Activated CD8-positive, alpha-beta memory T cell treated with anti-CD3 and anti-CD28 coated beads for 4 hours (primary cell): ENCODE data around the gene R3HDML.

Experiments
- DNase-seq, 2 donors: peaks; one replicate each; pipeline ENCODE4 v3.0.0-alpha.2; 2020; ENCODE audit warnings: low read depth in 2 of 2

Gene R3HDML

DNA sequence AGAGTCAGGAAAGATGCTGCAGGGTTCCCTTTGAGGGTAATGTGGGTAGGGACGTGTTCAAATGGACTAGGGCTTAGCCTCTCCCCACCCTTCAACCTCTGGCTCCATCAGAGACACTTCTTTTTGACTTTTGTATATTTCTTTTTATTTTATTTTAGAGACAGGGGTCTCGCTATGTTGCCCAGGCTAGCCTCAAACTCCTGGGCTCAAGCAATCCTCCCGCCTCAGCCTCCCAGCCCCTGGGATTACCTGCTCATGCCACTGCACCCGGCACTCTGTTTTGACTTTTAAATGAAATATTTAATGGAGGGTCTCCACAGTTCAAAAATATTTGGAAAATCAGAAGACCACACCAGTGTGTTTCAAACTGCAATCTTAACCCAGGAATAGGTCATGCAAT is 27.2 kb downstream of the R3HDML start:
- DNase-seq: no peak

DNA sequence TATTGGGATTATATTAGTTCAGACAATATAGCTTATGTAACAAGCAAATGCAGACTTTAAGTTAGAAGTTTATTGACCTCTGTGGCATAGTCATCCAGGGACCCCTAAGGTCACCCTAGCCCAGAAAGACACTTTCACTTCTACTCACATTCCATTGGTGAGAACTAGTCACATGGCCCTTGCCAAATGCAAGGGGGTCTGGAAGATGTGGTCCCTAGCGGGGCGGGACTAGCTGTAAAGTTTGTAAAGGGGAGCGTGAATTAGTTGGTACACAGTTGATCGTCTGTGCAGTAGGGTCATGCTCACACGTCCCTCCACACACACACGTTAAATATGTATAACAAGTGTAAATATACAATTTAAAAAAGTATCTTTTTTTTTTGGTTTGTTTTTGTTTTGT is 27.9 kb downstream of the R3HDML start:
- no peak for DNase-seq

DNA sequence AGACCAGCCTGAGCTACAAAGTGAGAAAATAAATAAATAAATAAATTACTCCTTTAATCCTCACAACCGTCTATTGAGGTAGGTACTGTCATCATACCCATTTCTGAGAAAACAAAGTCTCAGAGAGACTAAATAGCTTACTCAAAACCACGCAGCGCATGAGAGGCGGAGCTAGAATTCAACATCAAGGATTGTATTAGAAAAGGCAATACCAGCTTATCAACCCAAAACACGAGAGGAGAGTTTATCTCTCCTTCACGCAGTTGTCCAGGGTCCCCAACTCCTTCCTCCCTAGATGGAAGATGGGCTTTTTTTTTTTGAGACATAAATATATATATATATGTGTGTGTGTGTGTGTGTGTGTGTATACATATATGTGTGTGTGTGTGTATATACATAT is 30.9 kb downstream of the R3HDML start:
- no peak for DNase-seq

DNA sequence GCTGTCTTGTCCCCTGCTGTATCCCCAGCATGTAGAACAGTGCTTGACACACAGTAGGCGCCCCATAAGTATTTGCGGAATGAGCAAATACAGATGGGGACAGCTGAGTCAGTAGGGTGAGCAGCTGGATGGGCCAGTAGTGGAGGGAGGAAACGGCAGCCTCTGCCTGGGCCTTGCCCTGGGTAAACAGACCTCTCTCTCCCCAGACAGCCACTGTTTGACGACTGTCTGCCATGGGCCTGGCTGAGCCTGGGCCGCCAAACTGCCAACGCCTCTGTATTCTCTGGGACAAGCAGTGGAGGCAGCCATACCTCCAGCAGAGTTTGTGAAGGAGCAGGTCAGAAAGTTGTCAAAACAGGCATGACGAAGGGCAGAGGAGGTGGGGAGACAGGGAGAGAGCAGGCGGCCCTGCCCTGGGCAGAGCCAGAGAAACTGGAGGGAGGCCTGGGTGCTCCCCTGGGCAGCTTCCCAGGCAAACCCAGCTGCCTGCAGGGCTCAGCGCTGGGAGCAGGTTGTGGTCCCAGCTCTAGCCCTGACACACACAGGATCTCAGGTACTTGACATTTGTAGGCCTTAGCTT is 33.9 kb downstream of the R3HDML start:
- no peak for DNase-seq

DNA sequence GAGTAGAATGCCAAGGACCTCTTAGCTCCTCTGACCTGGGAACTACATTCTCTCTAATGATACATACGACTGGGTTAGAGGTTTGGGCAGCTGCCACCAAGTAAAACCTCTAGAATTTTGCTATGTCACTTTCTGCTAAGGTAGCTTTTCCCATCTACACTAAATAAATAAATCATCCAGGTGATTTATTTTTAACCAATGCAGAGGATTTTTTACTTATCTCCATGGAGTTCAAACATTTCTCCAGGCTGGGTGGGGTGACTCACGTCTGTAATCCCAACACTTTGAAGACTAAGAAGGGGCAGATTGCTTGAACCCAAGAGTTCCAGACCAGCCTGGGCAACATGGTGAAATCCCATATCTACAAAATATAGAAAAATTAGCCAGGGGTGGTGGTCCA is 45.8 kb downstream of the R3HDML start:
- no peak for DNase-seq

DNA sequence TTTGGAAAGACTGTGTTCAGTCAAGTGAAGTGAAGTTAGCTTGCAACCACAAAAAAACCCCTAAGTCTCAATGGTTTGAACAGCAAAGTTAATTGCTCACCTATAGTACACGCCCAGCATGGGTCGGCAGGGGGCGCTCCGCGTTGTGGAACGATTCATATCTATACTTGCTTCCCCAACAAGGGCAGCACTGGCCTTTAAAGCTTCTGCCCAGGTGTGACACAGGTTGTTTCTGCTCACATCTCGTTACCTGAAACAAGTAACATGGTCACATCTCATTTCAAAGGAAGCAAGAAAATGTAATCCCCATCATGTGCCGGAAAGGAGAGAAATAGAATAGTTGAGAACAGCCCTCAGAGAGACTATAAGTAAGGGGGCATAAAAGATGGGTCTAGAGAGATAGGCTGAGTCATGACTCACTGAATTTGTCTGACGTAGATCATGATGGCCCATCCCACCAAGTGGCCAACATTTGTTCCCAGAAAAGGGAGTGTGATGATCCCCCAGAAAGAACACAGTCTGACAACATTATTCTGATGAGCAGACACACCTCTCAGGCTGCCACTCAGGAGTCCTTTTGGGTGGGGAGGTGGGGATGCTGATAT is 47.7 kb downstream of the R3HDML start:
- DNase-seq: peak; percentile 67 to 72

DNA sequence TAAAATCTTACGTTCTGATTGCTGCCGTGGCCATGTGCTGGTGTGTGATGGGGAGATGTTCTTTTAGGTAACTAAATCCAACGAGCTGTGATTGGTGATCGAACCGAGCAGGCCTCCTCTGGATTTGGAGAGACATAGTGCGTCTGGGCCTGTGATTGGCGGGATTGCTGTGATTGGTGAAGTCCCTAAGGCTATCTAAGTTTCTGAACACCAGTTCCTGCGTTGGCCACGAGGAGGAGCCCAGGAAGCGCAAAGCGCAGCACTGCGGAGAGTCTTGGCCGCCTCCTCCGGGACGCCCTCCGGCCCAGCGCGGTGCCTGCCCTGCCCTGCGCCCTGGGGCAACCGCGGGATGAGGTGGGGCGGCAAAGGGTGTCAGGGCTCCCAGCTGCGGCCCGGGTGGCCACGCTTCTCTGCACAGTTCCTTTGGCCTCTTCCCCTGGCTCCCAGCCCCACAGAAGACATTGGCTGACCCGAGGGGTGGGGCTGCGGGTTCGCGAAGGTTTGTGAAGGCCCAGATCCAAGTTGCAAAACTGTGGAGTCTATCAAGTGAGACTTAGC is 51.7 kb downstream of the R3HDML start:
- DNase-seq: peak; percentile 21 to 36

DNA sequence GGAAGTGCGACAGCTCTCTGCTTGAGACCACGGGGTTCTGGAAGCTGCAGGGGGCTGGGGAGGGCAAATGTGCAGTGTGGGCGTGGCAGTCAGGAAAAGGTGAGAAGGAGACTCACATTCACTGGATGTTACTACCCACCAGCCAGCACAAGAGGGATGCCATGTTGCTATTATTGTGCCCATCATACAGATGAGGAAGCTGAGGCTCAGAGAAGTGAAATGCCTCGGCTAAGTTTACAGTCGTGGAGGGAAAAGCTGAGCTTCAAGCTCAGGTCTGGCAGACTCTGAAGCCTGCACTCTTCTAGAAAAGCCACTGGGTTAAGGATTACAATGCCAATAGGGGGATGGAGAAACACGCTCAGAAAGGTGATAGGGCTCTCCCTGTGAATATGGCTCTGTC is 53.0 kb downstream of the R3HDML start:
- DNase-seq: no peak

DNA sequence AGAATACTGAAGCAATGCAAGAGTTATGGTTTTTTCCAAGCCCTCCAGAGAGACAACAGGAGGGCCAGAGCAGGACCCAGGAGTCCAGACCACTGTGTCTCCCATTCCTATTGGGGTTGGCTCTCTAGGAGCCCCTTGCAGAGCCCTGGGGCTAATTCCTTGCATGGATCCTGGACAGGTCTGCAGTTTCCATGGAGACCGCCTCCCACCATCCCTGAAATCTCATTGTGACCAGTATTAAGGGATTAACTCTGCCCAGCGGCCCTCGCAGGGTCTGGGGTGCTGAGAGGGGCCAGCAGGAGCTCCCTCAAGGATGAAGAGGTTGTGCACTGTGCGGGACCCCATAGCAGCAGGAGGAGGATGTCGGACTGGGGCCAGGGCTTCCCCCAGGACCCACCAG is 53.4 kb downstream of the R3HDML start:
- no peak for DNase-seq

DNA sequence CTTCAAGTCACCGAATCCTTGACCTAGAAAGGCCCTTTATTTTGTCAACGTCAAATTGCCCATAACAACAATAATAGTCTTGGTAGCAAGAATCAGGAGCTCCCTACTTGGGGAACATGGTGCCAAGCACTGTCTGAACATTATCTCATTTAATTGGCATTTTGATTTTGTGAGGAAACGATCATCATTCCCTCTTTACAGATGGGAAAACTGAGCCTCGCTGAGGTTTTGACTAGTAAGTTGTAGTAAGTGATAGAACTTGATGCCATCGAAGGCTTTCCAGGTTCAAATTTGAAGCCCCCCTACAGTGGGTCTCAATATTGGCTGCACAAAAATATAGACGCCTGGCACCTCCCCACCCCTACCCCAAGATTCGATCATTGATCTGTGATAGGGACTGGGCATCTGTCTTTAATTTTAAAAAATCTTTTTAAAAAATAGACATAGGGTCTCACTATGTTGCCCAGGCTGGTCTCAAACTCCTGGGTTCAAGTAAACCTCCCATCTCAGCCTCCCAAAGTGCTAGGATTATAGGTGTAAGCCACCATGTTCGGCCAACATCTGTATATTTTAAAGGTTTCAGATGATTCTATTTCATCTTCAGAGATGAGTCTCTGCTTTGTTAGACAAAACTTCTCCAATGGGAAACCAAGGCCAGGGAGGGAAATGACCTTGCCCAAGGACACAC is 55.4 kb downstream of the R3HDML start:
- DNase-seq: no peak

DNA sequence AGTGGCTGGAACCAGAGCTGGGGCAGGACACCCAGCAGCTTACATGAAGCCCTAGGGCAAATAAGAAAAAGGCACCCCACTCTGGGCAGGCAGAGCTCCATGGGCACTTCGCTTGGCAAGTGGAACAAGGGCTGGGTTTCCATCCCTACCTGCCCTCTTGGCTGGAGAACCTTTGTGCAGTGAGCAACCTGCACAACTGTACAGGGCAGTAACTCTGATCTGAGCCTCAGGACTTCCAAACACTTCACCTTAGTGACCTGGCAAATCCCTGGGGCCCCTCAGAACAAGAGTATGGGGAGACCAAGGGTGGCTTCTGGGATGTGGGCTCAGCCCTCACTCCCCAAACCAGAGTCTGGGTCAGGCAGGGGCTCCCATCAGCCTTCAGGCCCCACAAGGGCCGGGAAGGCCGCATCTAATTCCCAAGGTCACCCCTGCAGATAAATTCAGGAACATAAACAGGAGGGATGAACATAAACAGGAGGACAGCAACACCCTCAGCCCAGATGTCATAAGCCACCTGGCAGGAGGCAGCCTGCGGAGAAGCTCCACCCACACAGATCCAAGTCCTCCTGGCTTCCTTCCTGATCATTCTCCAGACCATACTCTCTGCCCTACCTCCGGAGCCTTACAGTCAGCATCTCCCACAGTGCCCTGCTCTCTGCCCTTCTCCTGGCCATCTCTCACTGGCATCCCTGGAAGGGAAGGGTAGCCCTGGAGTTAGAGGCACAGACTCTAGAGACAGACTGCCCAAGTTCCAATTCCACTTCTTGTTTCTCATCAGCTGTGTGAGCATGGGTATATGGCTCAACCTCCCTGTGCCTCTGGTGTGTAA is 56.1 kb downstream of the R3HDML start:
- DNase-seq: no peak

DNA sequence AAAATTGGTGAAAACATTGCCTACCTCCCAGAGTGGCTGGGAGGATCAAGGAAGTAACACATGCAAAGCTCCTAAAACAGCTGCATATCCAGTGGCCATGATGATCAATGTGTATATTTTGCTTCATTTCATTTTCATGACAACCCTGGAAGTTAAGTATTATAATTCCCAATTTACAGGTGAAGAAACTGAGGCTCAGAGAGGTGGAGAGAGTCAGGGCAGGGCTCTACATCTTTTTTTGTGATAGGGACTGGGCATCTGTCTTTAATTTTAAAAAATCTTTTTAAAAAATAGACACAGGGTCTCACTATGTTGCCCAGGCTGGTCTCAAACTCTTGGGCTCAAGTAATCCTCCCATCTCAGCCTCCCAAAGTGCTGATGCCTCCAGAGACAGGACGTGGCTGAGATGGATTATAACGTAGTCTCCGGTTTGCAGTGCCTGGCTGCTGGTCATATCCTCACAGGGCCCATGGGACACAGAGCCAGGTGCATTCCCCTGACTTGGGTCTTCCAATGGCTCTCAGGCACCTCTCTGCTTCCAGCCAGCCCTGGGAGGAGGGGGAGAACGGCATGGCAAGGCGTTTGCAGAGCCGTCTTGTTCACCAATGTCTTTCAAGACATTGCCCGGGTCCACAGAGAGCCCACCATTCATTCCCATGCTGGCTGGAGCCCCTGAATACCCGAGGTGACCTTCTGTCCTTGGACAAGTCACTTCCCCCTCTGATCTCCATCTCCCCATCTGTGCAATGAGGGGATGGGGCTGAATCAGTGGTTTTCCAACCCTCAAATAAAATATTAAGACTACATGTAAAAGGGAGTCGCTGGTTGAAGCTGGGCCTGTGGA is 57.0 kb downstream of the R3HDML start:
- no peak for DNase-seq

DNA sequence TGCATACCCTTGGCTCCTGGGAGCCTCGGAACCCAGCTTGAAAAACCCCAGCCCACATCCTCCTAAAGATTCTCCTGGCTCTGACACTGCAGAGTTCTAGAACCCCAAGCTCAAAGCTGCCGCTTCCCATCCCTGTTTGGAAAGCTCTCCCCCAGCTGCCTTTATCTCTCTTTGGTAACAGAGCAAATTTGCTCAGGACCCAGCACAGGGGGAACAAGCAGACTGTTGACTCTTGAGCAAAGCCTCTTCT is 57.5 kb downstream of the R3HDML start:
- DNase-seq: no peak

DNA sequence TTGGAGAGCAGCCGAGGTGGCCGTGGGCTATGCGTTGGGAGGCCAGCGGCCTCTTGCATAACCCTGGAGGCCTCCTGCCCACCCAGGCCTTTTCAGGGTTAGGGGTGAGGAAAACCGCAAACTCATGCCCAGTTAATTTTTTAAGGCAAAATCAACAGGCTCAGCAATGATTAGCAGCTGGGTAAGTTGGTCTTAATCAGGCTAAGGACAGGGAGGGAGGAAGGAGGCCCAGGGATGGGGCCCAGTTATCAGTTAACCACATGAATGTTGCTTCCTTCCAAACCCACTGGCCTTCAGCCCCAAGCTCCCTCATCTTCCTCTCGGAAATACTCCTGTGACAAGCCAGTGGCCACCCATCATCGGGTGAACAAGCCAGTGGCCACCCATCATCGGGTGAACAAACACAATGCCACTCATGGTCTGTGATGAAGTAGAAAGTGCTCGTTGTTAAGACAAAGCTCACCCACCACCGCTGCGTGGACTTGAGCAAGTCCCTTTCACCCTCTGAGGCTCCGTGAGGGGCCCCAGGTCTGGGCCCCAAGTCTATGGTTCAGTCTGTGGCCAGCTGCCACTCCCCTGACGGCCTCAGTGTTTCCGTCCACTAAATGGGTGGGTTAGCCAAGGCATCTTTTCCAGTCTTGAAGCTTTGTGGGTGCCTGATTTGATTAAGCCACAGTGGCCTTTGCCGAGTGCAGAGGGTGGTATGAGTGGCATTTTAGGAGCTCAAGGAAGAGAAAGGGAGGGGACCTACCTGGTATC is 58.0 kb downstream of the R3HDML start:
- no peak for DNase-seq

DNA sequence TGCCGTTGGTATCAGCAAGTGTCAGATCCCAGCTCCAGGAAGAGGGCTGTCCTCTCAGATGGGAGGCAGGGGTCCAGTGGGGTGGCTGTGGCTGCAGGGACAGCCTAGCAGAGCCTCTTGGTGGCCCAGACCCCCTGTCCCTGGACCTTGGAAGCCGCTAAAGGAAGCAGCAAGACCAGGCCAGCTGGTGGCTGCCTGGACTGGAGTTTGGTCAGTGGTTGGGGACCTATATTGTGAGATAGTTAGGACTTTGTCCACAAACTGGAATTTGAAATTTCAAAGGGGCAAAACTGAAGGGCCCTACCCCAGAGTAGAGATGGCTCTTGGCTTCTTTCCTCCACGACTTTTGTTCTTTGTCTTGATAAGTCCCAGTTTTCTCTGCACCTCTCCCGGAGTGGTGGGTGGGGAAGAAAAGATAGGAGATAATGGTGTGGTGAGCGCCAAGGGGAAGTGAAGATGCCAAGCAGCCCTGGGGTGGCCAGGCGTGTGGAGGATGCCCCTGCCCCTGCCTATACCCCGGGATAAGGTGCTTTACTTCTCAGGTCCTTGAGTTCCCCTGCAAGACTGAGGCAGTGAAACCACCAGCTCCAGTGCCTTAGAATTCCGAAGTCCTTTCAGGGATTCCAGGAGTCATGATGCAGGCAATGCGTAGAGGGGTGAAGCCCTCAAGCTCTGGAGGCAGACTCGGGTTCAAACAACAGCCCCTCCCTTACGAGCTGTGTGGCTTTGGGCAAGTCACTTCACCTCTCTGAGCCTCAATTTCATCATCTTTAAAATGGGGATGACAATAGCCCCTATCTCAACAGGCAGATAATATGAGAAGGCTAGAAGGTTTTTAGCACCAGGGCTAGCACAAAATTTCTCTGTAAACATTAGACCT is 58.9 kb downstream of the R3HDML start:
- no peak for DNase-seq

DNA sequence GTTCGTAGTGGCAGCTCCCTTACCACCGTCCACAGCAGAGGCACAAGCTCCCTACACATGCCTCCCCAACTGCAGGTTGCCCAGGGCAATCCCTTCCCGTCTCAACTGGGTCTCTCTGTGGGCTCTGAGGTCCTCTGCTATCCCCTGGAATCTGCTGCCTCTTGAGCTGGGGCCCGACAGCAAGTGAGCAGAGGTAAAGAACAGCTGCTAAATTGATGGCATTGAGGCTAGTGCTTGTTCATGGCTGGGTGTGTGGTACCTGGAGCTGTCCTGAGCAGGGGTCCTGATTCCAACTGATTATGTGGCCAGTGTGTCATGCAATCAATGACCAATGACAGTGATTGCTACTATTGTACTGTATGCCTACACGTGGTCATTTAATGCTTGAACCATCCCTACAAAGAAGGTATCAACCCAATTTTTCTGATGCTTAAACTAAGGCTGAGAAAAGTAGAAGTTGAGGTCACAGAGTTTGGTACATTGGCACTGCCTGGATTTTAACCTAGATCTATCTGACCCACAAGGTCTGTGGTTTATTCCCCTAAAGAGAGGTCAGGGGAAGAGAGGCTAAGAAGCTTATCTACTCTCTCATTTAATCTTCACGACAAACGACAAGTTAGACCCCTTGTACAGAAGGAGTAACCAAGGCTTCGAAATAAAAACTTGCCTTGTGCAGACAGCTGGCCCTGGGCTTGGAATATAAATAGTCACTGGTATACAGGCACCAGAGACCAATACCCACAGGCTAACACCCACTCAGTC is 59.7 kb downstream of the R3HDML start:
- no peak for DNase-seq

DNA sequence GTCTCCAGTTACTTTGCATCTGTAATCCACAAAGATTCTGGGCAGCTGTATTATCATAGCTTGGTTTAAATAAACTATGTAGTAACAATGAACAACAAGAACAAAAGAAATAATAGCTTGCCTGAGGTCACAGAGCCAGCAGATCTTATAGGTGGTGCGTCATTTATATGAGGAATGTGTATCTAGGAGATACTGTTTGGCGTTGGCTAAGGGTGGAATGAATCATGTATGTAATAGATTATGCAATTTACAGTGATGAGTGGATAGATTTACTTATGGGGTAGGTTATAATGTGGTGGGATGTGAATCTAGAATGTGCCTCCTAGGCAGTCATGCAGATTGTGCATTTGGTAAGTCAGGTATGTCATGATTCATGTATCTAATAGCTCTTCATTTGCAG is 61.5 kb downstream of the R3HDML start:
- no peak for DNase-seq

DNA sequence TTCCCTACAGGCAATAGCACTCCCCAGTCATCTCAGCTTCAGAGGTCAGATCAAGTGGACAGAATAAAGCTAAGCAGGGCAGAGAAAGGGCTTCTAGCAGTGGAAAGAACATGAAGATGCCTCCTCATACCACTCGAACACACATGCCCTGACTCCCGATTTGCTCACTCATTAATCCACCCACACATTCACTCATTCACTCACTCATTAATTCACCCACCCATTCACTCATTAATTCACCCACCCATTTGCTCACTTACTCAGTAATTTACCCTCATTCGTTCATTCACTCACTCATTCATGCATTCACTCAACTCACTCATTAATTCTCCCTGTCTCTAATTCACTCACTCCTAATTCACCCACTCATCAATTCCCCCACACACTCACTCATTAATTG is 62.6 kb downstream of the R3HDML start:
- no peak for DNase-seq

DNA sequence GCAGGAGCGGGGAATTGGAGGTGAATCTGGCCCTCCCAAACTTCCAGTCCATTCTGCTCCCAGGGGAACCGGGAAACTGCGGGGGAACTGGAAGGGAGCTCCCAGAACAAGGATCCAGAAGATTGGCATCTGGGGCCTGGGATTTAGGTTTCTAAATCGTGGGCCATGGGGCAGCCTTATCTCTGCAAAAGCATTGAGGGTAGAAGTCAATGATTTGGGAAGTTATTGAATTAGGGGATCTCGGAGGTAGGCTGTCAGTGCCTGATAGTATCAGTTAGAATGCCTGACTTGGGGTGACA is 63.8 kb downstream of the R3HDML start:
- no peak for DNase-seq
